HG03342 (cell line): ENCODE results near the gene DEFB119.
"Not testable (repeated sequence)": the region's sequence is repeated elsewhere in the genome, so short reads cannot be mapped to it uniquely, and the experiment has no call there.

Source experiments
- ATAC-seq: cut with Tn5 transposase; IDR thresholded peaks from one replicate; pipeline ENCODE4 v1.9.1; 2021; ENCODE audit warnings: mild to moderate bottlenecking, moderate library complexity; ENCODE audit not compliant: unreplicated experiment

DEFB119 gene, protein sequence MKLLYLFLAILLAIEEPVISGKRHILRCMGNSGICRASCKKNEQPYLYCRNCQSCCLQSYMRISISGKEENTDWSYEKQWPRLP

DNA sequence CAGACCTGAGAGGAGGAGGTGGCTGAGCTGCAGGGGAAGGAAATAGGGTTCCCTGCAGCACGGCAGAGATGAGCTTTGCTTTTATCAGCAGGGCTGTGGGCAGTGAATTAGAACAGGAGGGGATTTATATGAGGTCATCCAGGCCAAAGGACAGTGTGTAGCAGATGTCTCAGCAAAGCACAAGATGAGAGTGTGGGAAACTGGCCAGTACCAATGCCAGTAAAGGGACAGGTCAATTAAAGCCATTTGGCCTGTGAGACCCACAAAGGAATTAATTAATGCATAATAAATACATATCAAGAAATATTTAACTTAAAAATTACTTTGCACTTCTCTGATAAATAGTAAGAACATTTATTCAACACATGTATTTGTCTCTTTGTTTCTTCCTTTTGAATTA is at the start of gene DEFB119:
DEFB119 (minus strand) TSS at position 101 of the 400 bp plus-strand sequence. CDS start 107 bp downstream, outside the sequence.
- ATAC-seq, result no peak

DNA sequence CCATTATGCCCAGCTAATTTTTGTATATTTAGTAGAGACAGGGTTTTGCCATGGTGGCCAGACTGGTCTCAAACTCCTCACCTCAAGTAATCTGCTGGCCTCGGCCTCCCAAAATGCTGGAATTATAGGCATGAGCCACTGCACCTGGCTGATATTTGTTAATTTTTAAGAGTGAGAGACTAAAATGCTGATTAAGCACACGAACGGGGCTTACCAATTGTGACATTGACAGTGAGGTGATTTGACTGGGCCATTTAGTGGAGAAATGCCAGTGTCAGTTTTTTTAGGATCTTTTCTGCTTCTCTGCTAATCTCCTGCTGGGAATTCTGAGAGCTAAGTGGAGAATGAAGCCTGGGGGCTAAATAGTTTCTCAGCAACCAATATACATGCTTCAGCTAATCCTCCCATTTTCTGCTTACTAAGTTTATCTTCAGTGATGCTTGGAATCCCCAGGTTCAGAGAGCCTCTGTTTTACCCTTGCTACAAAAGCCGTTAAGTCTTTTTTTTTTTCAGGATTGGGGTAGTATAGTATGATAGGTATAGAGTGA is 40.3 kb upstream of the DEFB119 start:
- no peak for ATAC-seq

DNA sequence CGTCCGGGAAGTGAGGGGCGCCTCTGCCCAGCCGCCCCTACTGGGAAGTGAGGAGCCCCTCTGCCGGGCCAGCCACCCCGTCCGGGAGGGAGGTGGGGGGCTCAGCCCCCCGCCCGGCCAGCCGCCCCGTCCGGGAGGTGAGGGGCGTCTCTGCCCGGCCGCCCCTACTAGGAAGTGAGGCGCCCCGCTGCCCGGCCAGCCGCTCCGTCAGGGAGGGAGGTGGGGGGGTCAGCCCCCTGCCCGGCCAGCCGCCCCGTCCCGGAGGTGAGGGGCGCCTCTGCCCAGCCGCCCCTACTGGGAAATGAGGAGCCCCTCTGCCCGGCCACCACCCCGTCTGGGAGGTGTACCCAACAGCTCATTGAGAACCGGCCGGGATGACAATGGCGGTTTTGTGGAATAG is 37.2 kb upstream of the DEFB119 start:
- ATAC-seq, result not testable (repeated sequence)

DNA sequence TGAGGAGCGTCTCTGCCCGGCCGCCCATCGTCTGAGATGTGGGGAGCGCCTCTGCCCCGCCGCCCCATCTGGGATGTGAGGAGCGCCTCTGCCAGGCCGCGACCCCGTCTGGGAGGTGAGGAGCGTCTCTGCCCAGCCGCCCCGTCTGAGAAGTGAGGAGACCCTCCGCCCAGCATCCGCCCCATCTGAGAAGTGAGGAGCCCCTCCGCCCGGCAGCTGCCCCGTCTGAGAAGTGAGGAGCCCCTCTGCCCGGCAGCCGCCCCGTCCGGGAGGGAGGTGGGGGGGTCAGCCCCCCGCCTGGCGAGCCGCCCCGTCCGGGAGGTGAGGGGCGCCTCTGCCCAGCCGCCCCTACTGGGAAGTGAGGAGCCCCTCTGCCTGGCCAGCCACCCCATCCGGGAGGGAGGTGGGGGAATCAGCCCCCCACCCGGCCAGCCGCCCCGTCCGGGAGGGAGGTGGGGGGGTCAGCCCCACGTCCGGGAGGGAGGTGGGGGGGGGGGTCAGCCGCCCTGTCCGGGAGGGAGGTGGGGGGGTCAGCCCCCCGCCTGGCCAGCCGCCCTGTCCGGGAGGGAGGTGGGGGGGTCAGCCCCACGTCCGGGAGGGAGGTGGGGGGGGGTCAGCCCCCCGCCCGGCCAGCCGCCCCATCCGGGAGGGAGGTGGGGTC is 36.6 kb upstream of the DEFB119 start:
- ATAC-seq, result not testable (repeated sequence)

DNA sequence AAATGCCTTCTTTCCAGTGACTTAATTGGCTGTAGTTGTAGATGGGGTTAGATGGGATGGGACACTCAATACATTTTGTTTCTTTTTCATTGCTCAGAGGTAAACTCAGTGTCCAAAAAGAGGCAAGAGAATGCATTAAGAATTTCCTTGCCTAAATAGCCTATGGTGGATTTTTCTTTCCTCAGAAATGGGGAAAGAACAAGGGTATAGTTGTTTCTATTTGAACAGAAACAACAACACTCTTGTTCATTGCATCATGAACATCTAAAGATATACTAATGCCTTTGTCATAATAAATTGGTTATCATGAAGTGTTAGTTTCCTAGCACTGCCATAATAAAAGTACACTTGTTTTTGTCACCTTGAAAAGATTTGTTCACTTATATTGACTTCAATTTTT is 35.4 kb upstream of the DEFB119 start:
- ATAC-seq, result no peak

DNA sequence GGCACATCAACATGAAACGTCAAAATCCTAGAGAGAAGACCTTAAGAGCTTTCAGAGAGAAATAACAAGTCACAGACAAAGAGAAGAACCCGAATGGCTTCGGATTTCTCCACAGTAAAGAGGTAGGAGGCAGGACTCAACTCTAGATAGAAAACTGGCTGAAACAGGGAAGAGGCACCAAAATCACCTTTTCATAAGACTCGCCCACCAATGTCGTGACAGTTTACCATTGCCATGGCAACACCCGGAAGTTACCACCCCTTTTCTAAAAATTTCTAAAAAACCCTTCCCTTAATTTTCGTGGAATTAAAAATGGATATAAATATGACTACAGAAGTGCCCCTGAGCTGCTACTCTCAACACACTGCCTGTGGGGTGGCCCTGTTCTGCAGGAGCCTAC is 27.9 kb upstream of the DEFB119 start:
- ATAC-seq, result no peak

DNA sequence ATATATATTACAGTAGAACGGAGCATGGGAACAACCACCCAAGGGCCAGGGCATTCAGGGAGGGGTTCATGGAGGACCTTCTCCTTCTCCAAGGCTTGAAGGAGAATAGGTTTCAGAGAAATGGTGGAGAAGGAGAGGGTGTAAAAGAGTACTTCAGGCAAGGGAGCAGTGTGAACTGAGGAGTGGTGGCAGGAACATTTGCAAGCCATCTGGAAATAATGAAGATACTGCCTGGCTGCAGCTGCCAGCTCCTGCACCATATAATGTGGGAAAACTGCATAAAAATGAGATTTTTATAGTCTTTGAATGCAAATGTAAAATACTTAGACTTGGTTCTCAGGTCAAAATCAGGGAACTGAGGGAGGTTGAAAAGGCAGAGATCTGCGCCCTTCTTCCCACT is 25.3 kb upstream of the DEFB119 start:
- ATAC-seq, result no peak

DNA sequence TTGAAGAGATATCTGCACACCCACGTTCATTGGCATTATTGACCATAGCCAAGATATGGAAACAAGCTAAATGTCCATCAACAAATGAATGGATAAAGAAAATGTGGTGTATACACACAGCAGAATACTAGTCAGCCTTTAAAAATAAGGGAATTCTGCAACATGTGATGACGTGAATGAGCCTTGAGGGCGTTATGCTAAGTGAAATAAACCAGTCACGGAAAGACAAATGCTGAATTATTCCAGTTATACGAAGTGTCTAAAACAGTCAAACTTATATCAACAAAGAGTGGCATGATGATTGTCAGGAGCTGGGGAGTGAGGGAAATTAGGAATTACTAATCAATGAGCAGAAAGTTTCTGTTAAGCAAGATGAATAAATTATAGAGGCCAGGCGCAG is 24.0 kb upstream of the DEFB119 start:
- no peak for ATAC-seq

DNA sequence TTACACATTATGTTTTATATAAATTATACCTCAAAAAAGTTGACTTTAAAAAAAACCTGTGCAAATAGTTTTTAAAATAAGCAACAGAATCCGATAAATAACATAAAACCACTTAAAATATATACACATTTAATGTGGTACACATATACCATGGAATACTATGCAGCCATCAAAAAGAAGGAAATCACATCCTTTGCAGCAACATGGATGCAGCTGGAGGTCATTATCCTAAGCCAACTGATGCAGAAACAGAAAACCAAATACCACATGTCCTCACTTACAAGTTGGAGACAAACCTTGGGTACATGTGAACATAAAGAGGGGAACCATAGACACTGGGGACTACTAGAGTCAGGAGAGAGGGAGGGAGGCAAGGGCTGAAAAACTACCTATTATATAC is 19.6 kb upstream of the DEFB119 start:
- no peak for ATAC-seq

DNA sequence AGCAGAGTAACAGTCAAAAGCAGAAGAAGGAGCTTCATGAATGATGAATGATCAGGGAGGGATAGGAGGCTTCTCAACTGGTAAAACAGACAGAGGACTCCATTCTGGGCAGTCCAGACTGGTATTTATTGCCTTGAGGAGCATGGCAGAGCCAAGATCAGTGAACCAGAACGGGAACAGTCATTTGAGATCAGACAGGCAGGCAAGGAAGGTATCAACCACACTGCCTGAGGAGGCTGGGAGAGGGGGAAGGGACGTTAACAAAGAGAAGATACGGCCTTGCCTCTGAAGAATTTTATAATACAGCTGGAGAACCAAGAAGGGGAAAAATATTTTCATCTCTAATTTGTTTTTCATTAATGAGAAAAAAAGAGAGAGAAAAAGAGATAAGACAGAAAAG is 15.7 kb upstream of the DEFB119 start, which contains the start of gene DEFB121:
DEFB121 (minus strand) TSS at position 101 of the 400 bp plus-strand sequence; CDS start at position 38, 63 bp downstream.
- no peak for ATAC-seq

DNA sequence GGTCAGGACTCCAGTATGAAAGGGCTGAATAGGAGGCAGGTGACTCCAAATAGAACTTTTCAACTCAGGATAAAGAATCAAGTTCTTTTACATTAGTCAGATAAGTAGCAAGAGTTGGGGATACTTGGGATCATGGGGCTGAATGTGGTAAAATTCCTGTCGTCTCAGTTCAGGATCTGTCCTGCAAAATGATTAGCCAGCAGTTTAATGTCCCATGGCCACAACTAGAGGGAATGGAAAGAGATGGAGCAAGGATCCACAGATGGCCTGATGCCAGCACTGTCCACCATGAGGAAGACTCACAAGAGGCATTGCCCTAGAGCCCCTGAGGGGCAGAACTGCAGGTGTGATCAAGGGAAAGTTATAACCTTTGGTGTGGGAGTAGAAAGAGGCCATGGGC is 13.5 kb upstream of the DEFB119 start:
- ATAC-seq, result no peak

DNA sequence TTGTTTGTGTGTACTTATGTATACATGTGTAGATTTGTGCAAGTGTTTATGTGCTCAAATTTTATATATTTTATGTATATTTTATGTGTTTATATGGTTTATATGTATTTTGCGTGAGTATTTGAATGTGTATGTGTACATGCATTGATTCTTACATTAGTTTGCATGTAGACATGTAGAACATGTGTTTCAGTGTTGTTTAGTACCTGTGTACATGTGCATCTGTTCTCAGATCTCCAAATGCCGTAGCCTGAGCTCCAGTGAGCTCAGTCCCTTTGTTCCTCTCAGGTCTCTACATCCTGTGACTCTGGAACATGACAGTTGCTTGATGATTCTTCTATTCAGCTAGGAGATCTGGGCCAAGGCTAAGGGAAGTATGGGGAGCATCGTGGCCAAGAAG is 4.5 kb upstream of the DEFB119 start:
- ATAC-seq, result no peak

DNA sequence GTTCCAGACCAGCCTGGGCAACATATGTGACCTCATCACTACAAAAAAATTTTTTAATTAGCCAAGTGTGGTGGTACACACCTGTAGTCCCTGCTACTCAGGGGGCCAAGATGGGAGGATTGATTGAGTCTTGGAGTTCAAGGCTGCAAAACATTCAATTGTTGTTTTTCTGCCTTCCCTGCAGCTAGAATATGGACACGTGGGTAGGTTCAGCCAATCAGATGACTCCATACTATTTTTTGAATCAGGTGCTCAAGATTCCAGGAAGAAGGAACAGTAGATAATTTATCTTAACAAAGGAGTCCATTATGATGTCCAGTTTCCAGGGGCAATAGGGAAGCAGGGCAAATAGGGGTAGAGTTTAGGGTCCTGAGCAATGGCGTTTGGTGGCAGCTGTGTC is 2.4 kb upstream of the DEFB119 start:
- ATAC-seq, result no peak

DNA sequence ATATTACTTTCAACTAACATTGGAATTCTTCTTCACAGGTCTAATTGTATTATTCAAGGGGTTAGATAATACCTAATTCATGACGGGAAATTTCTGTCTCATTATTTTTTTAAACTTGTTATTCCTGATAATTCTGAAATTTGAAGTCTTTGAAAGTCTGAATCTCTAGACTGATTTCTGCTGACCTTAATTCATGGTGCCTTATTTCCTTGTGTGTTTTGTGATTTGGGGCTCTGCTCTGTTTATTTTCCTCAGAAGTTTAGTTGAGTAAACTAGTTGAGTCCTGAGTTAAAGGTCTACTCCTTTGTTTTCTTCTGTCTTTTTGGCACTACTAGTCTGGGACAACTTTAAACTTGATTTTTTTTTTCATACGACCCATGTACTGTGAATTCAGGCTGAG is 16.0 kb downstream of the DEFB119 start:
- ATAC-seq, result no peak

DNA sequence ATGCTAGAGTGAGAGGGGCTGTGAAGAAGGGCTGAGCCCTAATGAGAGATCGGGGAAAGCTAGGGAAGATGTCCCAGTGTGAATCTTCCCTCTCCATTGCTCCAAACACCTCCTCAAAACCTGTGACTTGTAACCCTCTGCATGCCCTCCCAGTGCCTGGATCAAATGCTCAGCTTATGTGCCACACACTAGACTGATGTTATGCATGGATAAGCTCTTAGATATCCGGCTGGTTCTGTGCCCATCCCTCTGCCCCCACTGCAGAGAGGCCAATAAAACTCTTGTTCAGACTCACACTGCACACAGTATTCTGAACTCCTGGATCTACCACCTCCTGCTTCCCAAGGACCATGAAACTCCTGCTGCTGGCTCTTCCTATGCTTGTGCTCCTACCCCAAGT is 22.1 kb downstream of the DEFB119 start, which contains the start of gene DEFB118:
DEFB118 (plus strand) TSS at position 301 of the 400 bp plus-strand sequence; CDS start at position 351, 50 bp downstream.
- no peak for ATAC-seq

DNA sequence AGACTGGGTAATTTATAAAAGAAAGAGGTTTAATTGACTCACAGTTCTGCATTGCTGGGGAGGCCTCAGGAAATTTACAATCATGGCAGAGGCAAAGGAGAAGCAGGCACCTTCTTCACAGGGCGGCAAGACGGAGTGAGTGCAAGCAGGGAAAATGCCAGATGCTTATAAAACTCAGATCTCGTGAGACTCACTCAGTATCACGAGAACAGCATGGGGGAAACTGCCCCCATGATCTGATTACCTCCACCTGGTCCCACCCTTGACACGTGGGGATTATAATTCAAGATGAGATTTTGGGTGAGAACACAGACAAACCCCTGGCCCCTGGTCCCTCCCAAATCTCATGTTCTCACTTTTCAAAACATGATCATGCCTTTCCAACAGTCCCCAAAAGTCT is 26.1 kb downstream of the DEFB119 start:
- not testable (repeated sequence) for ATAC-seq

DNA sequence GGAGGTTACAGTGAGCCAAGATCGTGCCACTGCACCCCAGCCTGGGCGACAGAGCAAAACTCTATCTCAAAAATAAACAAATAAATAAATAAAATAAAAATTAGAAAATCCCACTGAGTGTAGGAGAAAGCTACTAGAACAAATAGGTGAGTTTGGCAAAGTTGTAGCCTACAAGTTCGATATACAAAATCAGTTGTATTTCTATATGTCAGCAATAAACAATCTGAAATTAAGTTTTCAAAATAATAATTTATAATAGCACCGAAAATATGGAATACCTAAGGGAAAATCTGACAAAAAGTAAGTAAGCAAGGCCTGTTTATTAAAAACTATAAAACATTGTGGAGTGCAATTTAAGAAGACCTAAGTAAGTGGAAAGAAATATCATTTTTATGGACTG is 27.1 kb downstream of the DEFB119 start:
- no peak for ATAC-seq

DNA sequence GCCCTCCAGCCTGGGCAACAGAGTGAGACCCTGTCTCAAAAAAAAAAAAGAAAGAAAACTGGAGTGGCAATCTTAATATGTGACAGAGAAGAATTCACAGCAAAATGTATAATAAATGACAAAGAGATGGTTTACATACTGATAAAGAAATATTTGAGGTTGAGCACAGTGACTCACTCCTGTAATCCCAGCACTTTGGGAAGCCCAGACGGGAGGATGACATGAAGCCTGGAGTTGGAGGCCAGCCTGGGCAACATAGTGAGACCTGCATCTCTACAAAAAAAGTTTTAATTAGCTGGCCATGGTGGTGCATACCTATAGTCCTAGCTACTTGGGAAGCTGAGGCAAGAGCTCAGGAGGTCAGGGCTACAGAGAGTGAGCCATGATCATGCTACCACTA is 34.4 kb downstream of the DEFB119 start:
- ATAC-seq, result no peak

DNA sequence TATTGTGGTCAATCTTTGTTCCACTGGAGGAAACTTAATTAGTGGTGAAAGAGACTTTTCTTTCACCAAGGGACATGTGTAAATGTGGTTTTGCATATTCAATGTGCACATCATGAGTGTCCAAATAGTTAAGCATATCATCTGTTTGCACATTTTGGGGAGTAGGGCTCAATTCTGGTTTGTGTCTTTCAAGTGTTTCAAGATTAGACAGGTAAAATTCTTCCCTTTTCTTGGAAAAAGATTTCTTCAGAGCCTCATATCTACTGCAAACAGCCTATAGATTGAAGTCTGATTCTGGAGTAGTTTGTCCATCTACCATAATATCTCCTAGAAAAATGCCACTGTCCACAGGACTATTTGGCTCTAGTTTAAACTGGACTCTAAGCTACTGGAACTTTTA is 48.9 kb downstream of the DEFB119 start:
- ATAC-seq, result no peak

DNA sequence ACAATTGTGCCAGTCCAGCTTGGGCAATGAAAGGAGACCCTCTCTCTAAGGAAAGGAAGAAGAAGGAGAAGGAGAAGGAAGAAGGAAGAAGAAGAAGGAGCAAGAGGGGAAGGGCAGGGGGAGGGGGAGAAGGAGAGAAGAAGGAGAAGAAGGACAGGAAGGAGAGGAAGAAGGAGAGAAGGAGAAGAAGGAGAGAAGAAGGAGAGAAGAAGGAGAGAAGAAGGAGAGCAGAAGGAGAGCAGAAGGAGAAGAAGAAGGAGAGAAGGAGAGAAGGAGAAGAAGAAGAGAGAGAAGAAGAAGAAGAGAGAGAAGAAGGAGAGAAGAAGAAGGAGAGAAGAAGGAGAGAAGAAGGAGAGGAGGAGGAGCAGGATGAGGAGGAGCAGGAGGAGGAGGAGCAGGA is 59.5 kb downstream of the DEFB119 start:
- no peak for ATAC-seq
